Measurements from ENCODE around the gene MAP3K3.

Gene MAP3K3

GRCh38 chr17:63694229-63694949 is 72.2 kb downstream of the MAP3K3 start:
- DNase-seq (ENCODE audit: low read depth), result no peak

GRCh38 chr17:63694950-63695773 is 72.9 kb downstream of the MAP3K3 start:
- no peak for DNase-seq (ENCODE audit: low read depth)

GRCh38 chr17:63695889-63696288 is 73.7 kb downstream of the MAP3K3 start:
- no peak for DNase-seq (ENCODE audit: low read depth)

- DNase-seq (ENCODE audit: low read depth), result no peak
Measured at GRCh38 chr17:63696381-63696961, 74.3 kb downstream of the MAP3K3 start.

GRCh38 chr17:63697341-63698286 is 75.4 kb downstream of the MAP3K3 start:
- DNase-seq (ENCODE audit: low read depth), result peak; percentile 71

GRCh38 chr17:63698381-63698885 is 76.2 kb downstream of the MAP3K3 start:
- peak; percentile 42 for DNase-seq (ENCODE audit: low read depth)

- peak; percentile 71 for DNase-seq (ENCODE audit: low read depth)
Measured at GRCh38 chr17:63698886-63699637, 76.8 kb downstream of the MAP3K3 start.

- peak; percentile 78 for DNase-seq (ENCODE audit: low read depth)
Measured at GRCh38 chr17:63699638-63700527, 77.7 kb downstream of the MAP3K3 start, which contains the start of gene LIMD2. Gene LIMD2 (minus strand): TSS chr17:63700125. CDS start chr17:63699298, 827 bp downstream.

GRCh38 chr17:63700528-63701455 is 78.6 kb downstream of the MAP3K3 start:
- DNase-seq (ENCODE audit: low read depth), result peak; percentile 54

GRCh38 chr17:63701456-63701820 is 79.2 kb downstream of the MAP3K3 start:
- no peak for DNase-seq (ENCODE audit: low read depth)

- DNase-seq (ENCODE audit: low read depth), result peak; percentile 65
Measured at GRCh38 chr17:63701868-63702720, 79.9 kb downstream of the MAP3K3 start.

GRCh38 chr17:63702721-63703015 is 80.5 kb downstream of the MAP3K3 start:
- no peak for DNase-seq (ENCODE audit: low read depth)

GRCh38 chr17:63703029-63703428 is 80.8 kb downstream of the MAP3K3 start:
- DNase-seq (ENCODE audit: low read depth), result no peak

- DNase-seq (ENCODE audit: low read depth), result no peak
Measured at GRCh38 chr17:63703556-63704258, 81.5 kb downstream of the MAP3K3 start.

- no peak for DNase-seq (ENCODE audit: low read depth)
Measured at GRCh38 chr17:63704259-63704576, 82.0 kb downstream of the MAP3K3 start.

- no peak for DNase-seq (ENCODE audit: low read depth)
Measured at GRCh38 chr17:63704836-63705235, 82.6 kb downstream of the MAP3K3 start.

GRCh38 chr17:63705657-63706056 is 83.4 kb downstream of the MAP3K3 start:
- DNase-seq (ENCODE audit: low read depth), result no peak

Measured in activated T-cell treated with anti-CD3 and anti-CD28 coated beads for 48 hours (primary cell).